Smooth muscle cell (in vitro differentiated cells): Measurements from ENCODE around the gene C17orf67. TPM values are rescaled to one million over a fixed set of nuclear protein-coding genes. Genes with fewer than 3 reads are reported as not detected.

Experiments used
- DNase-seq: peaks from one replicate; lab custom pipeline; 2025; ENCODE audit not compliant: unreplicated experiment; lab: John Stamatoyannopoulos, UW
- H2AFZ ChIP-seq: fragments of 200-600 bp; sonication (generic); 2 replicates; pipeline ENCODE4 v1.6.0; 2016; ENCODE audit warnings: antibody characterized with exemption, low read depth, mild to moderate bottlenecking
- H3F3A ChIP-seq: fragments of 200-600 bp; sonication (generic); 2 replicates; pipeline ENCODE4 v1.6.0; 2017; ENCODE audit warnings: antibody characterized with exemption, low read depth
- H3K27ac ChIP-seq: fragments of 200-600 bp; sonication (generic); 2 replicates; pipeline ENCODE4 v1.5.1; 2016; ENCODE audit warnings: low read depth, mild to moderate bottlenecking
- H3K27me3 ChIP-seq: fragments of 200-600 bp; sonication (generic); 2 replicates; pipeline ENCODE4 v1.6.1; 2016; ENCODE audit warnings: low read depth, mild to moderate bottlenecking
- H3K36me3 ChIP-seq: fragments of 200-600 bp; sonication (generic); 2 replicates; pipeline ENCODE4 v1.5.1; 2016; ENCODE audit warnings: low read depth
- H3K4me1 ChIP-seq: fragments of 200-600 bp; sonication (generic); 2 replicates; pipeline ENCODE4 v1.5.1; 2016; ENCODE audit warnings: low read depth
- H3K4me2 ChIP-seq: fragments of 200-600 bp; sonication (generic); 2 replicates; pipeline ENCODE4 v1.6.0; 2016; ENCODE audit warnings: mild to moderate bottlenecking
- H3K4me3 ChIP-seq: fragments of 200-600 bp; sonication (generic); 2 replicates; pipeline ENCODE4 v1.5.1; 2016; ENCODE audit warnings: mild to moderate bottlenecking
- H3K79me2 ChIP-seq: fragments of 200-600 bp; sonication (generic); 2 replicates; pipeline ENCODE4 v1.6.0; 2016; ENCODE audit warnings: low read depth, mild to moderate bottlenecking
- H3K9ac ChIP-seq: fragments of 200-600 bp; sonication (generic); 2 replicates; pipeline ENCODE4 v1.6.0; 2016; ENCODE audit warnings: low read depth
- H3K9me3 ChIP-seq: fragments of 200-600 bp; sonication (generic); replicated peaks from 2 replicates; pipeline ENCODE4 v1.5.1; 2016; ENCODE audit warnings: low read depth
- H4K20me1 ChIP-seq: fragments of 200-600 bp; sonication (generic); 2 replicates; pipeline ENCODE4 v1.6.0; 2016; ENCODE audit warnings: low read depth
- CTCF ChIP-seq: fragments of 200-600 bp; sonication (generic); IDR thresholded peaks from 2 replicates; pipeline ENCODE4 v1.5.1; 2017; ENCODE audit warnings: borderline replicate concordance, mild to moderate bottlenecking, antibody characterized with exemption; ENCODE audit not compliant: insufficient read depth, poor library complexity, severe bottlenecking
- WGBS: methylation state at CpG from one replicate; pipeline ENCODE4 v1.1.7; 2016; ENCODE audit warnings: low lambda C conversion rate; 5-methylcytosine and 5-hydroxymethylcytosine counted together
- polyA plus RNA-seq: library from polyadenylated mRNA; unstranded; fragments of >200 nt; fragmentation: Nextera tagmentation; extraction: Ambion mirVana; gene quantifications from 2 replicates; pipeline ENCODE4 v1.2.1, GENCODE V29; 2016
- total RNA-seq: library from RNA; depleted of rRNA; stranded (reverse); fragments of >200 nt; gene quantifications from 2 replicates; pipeline ENCODE4 v1.2.3, GENCODE V29; 2014

C17orf67 gene
- total and polyA plus RNA-seq, 2 experiments from 2014 or later = 0.47 TPM; not detected in 1

- H4K20me1 ChIP-seq = no peaks in the 10 kb centered on the region
- H3F3A ChIP-seq = no peaks in the 10 kb centered on the region
- no peak overlapping the region for H3K4me2 ChIP-seq
- no peak for TF ChIP-seq CTCF
- 95% methylated on average over 5 of the region's 5 CpGs for WGBS
- no peak overlapping the region for H3K9ac ChIP-seq
- no peak overlapping the region for H2AFZ ChIP-seq
- no peaks in the 10 kb centered on the region for H3K9me3 ChIP-seq
- no peaks in the 10 kb centered on the region for H3K27me3 ChIP-seq
- H3K4me1 ChIP-seq = no peaks in the 10 kb centered on the region
- no peaks in the 10 kb centered on the region for H3K79me2 ChIP-seq
- DNase-seq = no peak
- H3K4me3 ChIP-seq = no peak overlapping the region
- no peak overlapping the region for H3K27ac ChIP-seq
- H3K36me3 ChIP-seq = no peaks in the 10 kb centered on the region
Measured at GRCh38 chr17:56822725-56823124, 11.0 kb downstream of the C17orf67 start.

GRCh38 chr17:56821847-56822534 lies 11.7 kb downstream of the C17orf67 start:
- no peak for TF ChIP-seq CTCF
- Histone ChIP-seq H3K27ac (no peak overlapping the region), H3K4me1 (no peaks in the 10 kb centered on the region), H3K4me2 (no peak overlapping the region), H3K79me2 (no peaks in the 10 kb centered on the region), H4K20me1 (no peaks in the 10 kb centered on the region), H3K9me3 (no peaks in the 10 kb centered on the region), H3F3A (no peaks in the 10 kb centered on the region), H3K27me3 (no peaks in the 10 kb centered on the region), H3K36me3 (no peaks in the 10 kb centered on the region), H3K4me3 (no peak overlapping the region), H2AFZ (no peak overlapping the region), H3K9ac (no peak overlapping the region)
- WGBS = 85% methylated on average over 3 of the region's 3 CpGs
- DNase-seq = no peak

GRCh38 chr17:56820207-56820606 lies 13.5 kb downstream of the C17orf67 start:
- Histone ChIP-seq H2AFZ (no peak overlapping the region), H3K79me2 (no peaks in the 10 kb centered on the region), H4K20me1 (no peaks in the 10 kb centered on the region), H3K9me3 (no peaks in the 10 kb centered on the region), H3K27me3 (no peaks in the 10 kb centered on the region), H3K4me1 (no peaks in the 10 kb centered on the region), H3K4me2 (no peak overlapping the region), H3K36me3 (no peaks in the 10 kb centered on the region), H3K27ac (no peak overlapping the region), H3K4me3 (no peak overlapping the region), H3F3A (no peaks in the 10 kb centered on the region), H3K9ac (no peak overlapping the region)
- WGBS = 85% methylated on average over 10 of the region's 10 CpGs
- no peak for DNase-seq
- no peak for TF ChIP-seq CTCF

- peak overlapping the region; percentile 36 for H3K4me2 ChIP-seq
- no peaks in the 10 kb centered on the region for H3K79me2 ChIP-seq
- 28% methylated on average over 14 of the region's 14 CpGs for WGBS
- no peaks in the 10 kb centered on the region for H3F3A ChIP-seq
- no peak overlapping the region for H2AFZ ChIP-seq
- peak; percentile 67 for TF ChIP-seq CTCF
- no peak overlapping the region for H3K4me3 ChIP-seq
- no peaks in the 10 kb centered on the region for H4K20me1 ChIP-seq
- peak; percentile 14 for DNase-seq
- no peak overlapping the region for H3K9ac ChIP-seq
- no peaks in the 10 kb centered on the region for H3K27me3 ChIP-seq
- H3K27ac ChIP-seq = no peak overlapping the region
- no peaks in the 10 kb centered on the region for H3K4me1 ChIP-seq
- no peaks in the 10 kb centered on the region for H3K9me3 ChIP-seq
- H3K36me3 ChIP-seq = no peaks in the 10 kb centered on the region
Measured at GRCh38 chr17:56819431-56820145, 14.1 kb downstream of the C17orf67 start.
